ENCODE data around the gene HAPSTR1.

The HAPSTR1 gene

DNA sequence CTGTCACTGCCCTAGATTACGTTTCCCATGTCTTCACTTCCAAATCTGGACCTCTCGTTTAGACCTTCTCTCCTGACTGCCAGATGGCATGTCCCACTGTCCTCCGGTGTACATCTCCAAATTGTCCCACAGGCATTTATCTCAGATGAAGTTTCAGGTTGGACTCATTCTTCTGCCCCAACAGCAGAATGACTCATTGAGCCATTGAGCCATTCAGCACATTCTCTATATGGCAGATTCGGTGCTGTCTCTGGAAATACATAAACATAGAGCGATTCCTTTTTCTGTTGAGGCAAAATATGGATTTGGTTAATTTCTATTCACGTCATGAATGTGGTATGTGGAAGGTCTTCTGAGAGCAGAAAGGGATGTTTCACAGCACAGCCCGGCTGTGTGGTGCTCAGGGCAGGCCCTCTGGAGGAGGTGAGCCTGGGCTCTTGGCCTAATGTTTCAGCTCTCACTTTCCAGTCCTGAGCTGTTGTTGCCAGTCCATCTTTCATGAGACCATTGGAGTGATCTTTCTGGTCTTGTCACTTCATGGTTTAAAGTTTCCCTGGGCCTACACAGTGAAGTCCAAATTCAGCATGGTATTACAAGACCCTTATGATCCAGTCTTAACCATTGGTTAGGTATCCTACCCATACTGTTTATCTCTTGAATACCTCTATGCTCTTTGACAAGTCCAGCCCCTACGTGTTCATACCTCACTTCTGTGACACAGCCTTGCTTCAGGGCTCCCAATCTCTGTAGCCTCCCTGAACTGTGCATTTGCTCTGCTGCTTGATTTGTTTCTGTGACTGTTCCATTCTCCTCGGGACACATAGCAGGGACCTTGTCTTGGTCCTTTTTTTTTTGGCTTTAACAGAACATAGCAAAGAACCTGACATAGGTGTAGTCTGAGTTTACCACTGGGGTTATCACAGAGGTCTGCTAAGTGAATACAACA is 15.9 kb downstream of the HAPSTR1 start:
- TF ChIP-seq, protein P1, sequence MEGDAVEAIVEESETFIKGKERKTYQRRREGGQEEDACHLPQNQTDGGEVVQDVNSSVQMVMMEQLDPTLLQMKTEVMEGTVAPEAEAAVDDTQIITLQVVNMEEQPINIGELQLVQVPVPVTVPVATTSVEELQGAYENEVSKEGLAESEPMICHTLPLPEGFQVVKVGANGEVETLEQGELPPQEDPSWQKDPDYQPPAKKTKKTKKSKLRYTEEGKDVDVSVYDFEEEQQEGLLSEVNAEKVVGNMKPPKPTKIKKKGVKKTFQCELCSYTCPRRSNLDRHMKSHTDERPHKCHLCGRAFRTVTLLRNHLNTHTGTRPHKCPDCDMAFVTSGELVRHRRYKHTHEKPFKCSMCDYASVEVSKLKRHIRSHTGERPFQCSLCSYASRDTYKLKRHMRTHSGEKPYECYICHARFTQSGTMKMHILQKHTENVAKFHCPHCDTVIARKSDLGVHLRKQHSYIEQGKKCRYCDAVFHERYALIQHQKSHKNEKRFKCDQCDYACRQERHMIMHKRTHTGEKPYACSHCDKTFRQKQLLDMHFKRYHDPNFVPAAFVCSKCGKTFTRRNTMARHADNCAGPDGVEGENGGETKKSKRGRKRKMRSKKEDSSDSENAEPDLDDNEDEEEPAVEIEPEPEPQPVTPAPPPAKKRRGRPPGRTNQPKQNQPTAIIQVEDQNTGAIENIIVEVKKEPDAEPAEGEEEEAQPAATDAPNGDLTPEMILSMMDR (IDR thresholded peaks at IDR 0.05; ENCODE audit: extremely low read depth, missing control alignments), result no peak
- DNase-seq (ENCODE audit: low spot score), result no peak

DNA sequence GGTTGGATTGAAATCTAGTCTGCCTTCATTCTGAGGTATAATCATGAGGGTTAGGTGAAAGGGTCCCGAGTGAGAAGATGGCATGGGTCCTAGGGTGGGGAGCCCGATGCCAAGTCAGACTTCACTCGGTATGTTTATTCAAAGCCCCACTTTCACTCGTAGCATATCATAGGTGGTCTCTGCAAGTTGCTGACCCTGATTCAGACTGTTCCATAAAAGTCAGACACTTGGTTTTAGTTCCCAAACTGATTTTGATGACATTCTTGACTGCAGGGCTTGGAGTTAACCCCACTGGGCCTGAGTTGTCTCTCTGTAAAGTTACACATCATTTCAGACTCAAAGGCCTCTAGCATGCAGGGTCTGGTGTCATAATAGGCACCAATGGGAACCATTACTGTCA is 17.8 kb downstream of the HAPSTR1 start:
- TF ChIP-seq, protein P1 (IDR thresholded peaks at IDR 0.05; ENCODE audit: extremely low read depth, missing control alignments), result no peak
- DNase-seq (ENCODE audit: low spot score), result no peak

- no peak for DNase-seq (ENCODE audit: low spot score)
- TF ChIP-seq, protein P1 (IDR thresholded peaks at IDR 0.05; ENCODE audit: extremely low read depth, missing control alignments), result no peak
Measured at GRCh38 chr16:9112166-9112843, 20.9 kb downstream of the HAPSTR1 start.

DNA sequence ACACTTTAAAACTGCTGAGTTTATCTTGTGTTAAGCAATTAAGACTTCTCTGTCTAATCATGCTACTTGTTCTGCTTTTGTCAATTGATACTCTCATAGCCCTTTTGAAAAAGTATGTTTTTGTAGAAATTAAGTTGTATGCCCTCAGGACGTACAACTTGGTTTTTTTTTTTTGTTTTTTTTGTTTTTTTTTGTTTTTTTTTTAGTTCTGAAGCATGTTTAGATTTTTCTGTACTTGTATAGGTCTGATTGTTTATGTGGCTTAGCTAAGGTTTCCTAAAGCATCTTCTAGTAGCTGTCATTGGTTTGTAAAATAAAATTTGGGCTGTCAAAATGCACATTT is 21.4 kb downstream of the HAPSTR1 start:
- no peak for DNase-seq (ENCODE audit: low spot score)
- TF ChIP-seq, protein P1 (IDR thresholded peaks at IDR 0.05; ENCODE audit: extremely low read depth, missing control alignments), result no peak

DNA sequence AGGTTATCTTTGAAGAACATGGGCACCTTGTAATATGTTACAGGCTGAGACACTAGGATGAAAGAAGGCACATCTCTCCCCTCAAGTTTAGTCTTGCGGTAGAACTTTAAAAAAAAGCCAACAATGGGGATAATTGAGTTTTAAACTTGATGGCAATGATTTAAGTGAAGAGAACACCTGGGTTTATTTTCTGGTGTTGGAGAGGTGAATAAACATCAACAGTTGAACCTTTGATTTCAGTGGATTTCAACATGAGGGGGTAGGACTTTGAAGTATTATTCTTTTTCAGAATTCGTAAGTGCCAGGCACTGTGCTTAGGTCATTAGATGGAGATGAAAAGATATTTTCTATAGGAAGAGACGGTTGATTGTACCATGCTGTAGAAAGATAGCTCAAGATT is 22.3 kb downstream of the HAPSTR1 start:
- no peak for DNase-seq (ENCODE audit: low spot score)
- TF ChIP-seq, protein P1 (IDR thresholded peaks at IDR 0.05; ENCODE audit: extremely low read depth, missing control alignments), result no peak

- DNase-seq (ENCODE audit: low spot score), result no peak
Measured at GRCh38 chr16:9114112-9114511, 22.7 kb downstream of the HAPSTR1 start.

More at GRCh38 chr16:9114112-9114511, 22.7 kb downstream of the HAPSTR1 start:
- TF ChIP-seq, protein P1 (IDR thresholded peaks at IDR 0.05; ENCODE audit: extremely low read depth, missing control alignments), result no peak
